Measurements from ENCODE around the gene DSCAM.
"Not testable (repeated sequence)": the region's sequence is repeated elsewhere in the genome, so short reads cannot be mapped to it uniquely, and the experiment has no call there.

The DSCAM gene

GRCh38 chr21:40516335-40516734, 330.6 kb downstream of the DSCAM start:
- no peak for DNase-seq

- no peak for DNase-seq
Measured at GRCh38 chr21:40512590-40512989, 334.4 kb downstream of the DSCAM start.

- no peak for DNase-seq
Measured at GRCh38 chr21:40507978-40508377, 339.0 kb downstream of the DSCAM start.

GRCh38 chr21:40505681-40506080, 341.3 kb downstream of the DSCAM start:
- no peak for DNase-seq

GRCh38 chr21:40505244-40505643, 341.7 kb downstream of the DSCAM start:
- no peak for DNase-seq

GRCh38 chr21:40504825-40505224, 342.1 kb downstream of the DSCAM start:
- DNase-seq = no peak

- no peak for DNase-seq
Measured at GRCh38 chr21:40496116-40496515, 350.8 kb downstream of the DSCAM start.

GRCh38 chr21:40490408-40490807, 356.6 kb downstream of the DSCAM start:
- DNase-seq = no peak

- DNase-seq = no peak
Measured at GRCh38 chr21:40489001-40489400, 358.0 kb downstream of the DSCAM start.

- DNase-seq = no peak
Measured at GRCh38 chr21:40481764-40482163, 365.2 kb downstream of the DSCAM start.

- DNase-seq = no peak
Measured at GRCh38 chr21:40474513-40474912, 372.4 kb downstream of the DSCAM start.

GRCh38 chr21:40472013-40472412, 374.9 kb downstream of the DSCAM start:
- DNase-seq = no peak

- DNase-seq = no peak
Measured at GRCh38 chr21:40471103-40471502, 375.9 kb downstream of the DSCAM start.

GRCh38 chr21:40466893-40467483, 380.0 kb downstream of the DSCAM start:
- no peak for DNase-seq

GRCh38 chr21:40465382-40465781, 381.6 kb downstream of the DSCAM start:
- DNase-seq = no peak

- DNase-seq = no peak
Measured at GRCh38 chr21:40463176-40463575, 383.8 kb downstream of the DSCAM start.

GRCh38 chr21:40461008-40461407, 385.9 kb downstream of the DSCAM start:
- no peak for DNase-seq

- DNase-seq = no peak
Measured at GRCh38 chr21:40457741-40458140, 389.2 kb downstream of the DSCAM start.

GRCh38 chr21:40454057-40454456, 392.9 kb downstream of the DSCAM start:
- no peak for DNase-seq

GRCh38 chr21:40453183-40453582, 393.8 kb downstream of the DSCAM start:
- DNase-seq = no peak

- DNase-seq = no peak
Measured at GRCh38 chr21:40452548-40452947, 394.4 kb downstream of the DSCAM start.

GRCh38 chr21:40447016-40447415, 399.9 kb downstream of the DSCAM start:
- DNase-seq = no peak

- no peak for DNase-seq
Measured at GRCh38 chr21:40445349-40445921, 401.5 kb downstream of the DSCAM start.

- not testable (repeated sequence) for DNase-seq
Measured at GRCh38 chr21:40439581-40439980, 407.4 kb downstream of the DSCAM start.

GRCh38 chr21:40438616-40439015, 408.3 kb downstream of the DSCAM start:
- no peak for DNase-seq
